Stimulated activated memory B cell treated with anti-CD40 and anti-IgM and Interleukin-4, amounts not matched to agents 10 μg/mL and 1 μg/mL and 100 μg/mL, for 72 hours (primary cell): ENCODE results near the gene LDLRAD4.
"Not testable (repeated sequence)": the region's sequence is repeated elsewhere in the genome, so short reads cannot be mapped to it uniquely, and the experiment has no call there.

Source experiments
- ATAC-seq: fragments of 150-1000 bp; cut with Tn5 transposase; 2 replicates; pipeline ENCODE4 v1.10.0; 2021
- H3K27ac Mint-ChIP-seq: one replicate; pipeline ENCODE4 v1.8.0; 2022; ENCODE audit warnings: mild to moderate bottlenecking, mixed read lengths
- H3K27me3 Mint-ChIP-seq: one replicate; pipeline ENCODE4 v1.8.0; 2022; ENCODE audit warnings: mixed read lengths
- H3K36me3 Mint-ChIP-seq: one replicate; pipeline ENCODE4 v1.8.0; 2022; ENCODE audit warnings: mixed read lengths
- H3K4me1 Mint-ChIP-seq: one replicate; pipeline ENCODE4 v1.8.0; 2022; ENCODE audit warnings: mixed read lengths
- H3K4me3 Mint-ChIP-seq: one replicate; pipeline ENCODE4 v1.8.0; 2022; ENCODE audit warnings: mild to moderate bottlenecking, moderate library complexity, mixed read lengths
- H3K9me3 Mint-ChIP-seq: one replicate; pipeline ENCODE4 v1.8.0; 2022; ENCODE audit warnings: mixed read lengths

The LDLRAD4 gene

DNA sequence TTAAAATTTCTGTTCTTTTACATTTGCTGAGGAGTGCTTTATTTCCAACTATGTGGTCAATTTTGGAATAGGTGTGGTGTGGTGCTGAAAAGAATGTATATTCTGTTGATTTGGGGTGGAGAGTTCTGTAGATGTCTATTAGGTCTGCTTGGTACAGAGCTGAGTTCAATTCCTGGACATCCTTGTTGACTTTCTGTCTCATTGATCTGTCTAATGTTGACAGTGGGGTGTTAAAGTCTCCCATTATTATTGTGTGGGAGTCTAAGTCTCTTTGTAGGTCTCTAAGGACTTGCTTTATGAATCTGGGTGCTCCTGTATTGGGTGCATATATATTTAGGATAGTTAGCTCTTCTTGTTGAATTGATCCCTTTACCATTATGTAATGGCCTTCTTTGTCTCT lies 127.9 kb downstream of the LDLRAD4 start:
- H3K27me3 Mint-ChIP-seq: peaks cover 47% of the 10 kb centered on the region
- peaks cover 18% of the 10 kb centered on the region for H3K9me3 Mint-ChIP-seq
- not testable (repeated sequence) for H3K4me3 Mint-ChIP-seq, H3K36me3 Mint-ChIP-seq, H3K27ac Mint-ChIP-seq, H3K4me1 Mint-ChIP-seq, ATAC-seq

DNA sequence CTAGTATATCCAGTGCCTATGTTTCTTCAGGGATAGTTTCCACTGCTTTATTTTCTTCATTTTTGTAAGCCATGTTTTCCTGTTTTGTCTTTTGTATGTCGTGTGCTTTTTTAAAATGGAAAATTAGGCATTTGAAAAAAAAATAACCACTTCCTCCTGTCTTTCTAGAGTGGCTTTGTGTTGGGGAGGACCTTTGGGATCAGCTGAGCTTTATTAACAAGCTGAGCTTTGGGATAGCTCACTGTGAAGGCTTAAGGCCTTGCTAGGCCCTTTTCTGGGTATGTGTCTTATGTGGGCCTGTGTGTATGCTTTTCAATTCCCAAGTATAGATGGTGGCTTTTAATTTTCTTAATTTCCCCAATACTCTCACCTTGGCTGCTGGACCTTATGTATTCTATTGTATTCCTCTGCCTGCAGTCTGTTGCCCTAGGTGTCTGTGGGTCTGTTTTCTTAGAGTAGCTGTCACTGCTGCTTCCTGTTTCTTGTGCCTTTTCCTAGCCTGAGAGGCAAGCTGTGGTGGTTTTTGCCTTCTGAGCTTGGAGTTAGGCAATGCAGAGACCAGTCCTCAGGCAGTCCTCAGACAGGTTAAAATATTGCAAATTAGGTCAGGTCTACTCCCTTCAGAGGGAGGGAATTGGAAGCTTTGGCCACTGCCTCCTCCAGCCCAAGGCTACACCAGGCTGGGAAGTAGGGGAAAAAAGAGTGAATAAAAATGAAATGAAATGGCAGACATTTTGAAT lies 134.7 kb downstream of the LDLRAD4 start:
- no peak overlapping the region for H3K4me3 Mint-ChIP-seq
- peaks cover 44% of the 10 kb centered on the region for H3K27me3 Mint-ChIP-seq
- ATAC-seq: no peak
- H3K36me3 Mint-ChIP-seq: peaks cover 15% of the 10 kb centered on the region
- H3K9me3 Mint-ChIP-seq: peaks cover 16% of the 10 kb centered on the region
- H3K27ac Mint-ChIP-seq: no peak overlapping the region
- H3K4me1 Mint-ChIP-seq: no peaks in the 10 kb centered on the region

DNA sequence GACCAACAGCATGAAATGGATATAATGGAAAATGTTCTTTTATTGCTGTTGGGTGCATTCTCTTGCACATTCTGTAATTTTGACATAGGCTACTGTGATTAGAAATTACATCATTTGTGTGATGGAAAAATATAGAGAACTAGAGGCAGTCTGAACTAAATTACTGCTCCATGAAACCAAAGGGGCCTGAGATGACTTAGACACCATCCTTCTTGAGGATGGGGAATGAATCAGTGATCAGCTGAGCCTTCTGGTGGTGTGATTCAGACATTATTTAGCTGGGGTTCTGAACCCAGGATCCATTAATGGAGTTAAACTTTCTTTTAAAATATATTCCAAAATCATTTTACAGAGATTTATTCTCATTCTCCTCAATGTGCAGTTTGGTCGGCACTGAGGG lies 135.8 kb downstream of the LDLRAD4 start:
- Mint-ChIP-seq H3K4me1 (peaks cover 7% of the 10 kb centered on the region), H3K9me3 (peaks cover 11% of the 10 kb centered on the region), H3K36me3 (peaks cover 15% of the 10 kb centered on the region), H3K27ac (no peak overlapping the region), H3K4me3 (no peak overlapping the region), H3K27me3 (peaks cover 40% of the 10 kb centered on the region)
- ATAC-seq: no peak

DNA sequence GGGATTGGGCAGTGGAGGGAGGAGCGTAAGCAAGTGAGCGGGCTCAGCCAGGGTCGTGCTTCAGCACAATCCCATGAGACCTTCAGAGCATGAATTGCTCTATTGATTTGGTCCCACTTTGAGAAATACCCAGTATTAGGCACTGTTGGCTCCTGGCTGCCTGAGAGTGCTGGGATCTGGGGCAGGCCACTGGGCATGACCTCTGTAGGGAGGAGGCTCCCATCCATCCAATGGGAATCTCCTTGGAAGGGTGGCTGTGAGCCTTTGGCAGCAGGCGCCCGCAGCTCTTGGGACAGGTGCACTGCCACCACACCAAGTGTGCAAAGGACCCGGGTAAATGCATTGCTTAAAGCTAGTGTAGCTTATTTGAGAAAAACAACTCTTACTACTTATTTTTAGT lies 137.5 kb downstream of the LDLRAD4 start:
- peaks cover 8% of the 10 kb centered on the region for H3K9me3 Mint-ChIP-seq
- no peak for ATAC-seq
- H3K27ac Mint-ChIP-seq: no peak overlapping the region
- H3K4me1 Mint-ChIP-seq: peaks cover 8% of the 10 kb centered on the region
- peaks cover 24% of the 10 kb centered on the region for H3K27me3 Mint-ChIP-seq
- no peak overlapping the region for H3K4me3 Mint-ChIP-seq
- peaks cover 15% of the 10 kb centered on the region for H3K36me3 Mint-ChIP-seq

DNA sequence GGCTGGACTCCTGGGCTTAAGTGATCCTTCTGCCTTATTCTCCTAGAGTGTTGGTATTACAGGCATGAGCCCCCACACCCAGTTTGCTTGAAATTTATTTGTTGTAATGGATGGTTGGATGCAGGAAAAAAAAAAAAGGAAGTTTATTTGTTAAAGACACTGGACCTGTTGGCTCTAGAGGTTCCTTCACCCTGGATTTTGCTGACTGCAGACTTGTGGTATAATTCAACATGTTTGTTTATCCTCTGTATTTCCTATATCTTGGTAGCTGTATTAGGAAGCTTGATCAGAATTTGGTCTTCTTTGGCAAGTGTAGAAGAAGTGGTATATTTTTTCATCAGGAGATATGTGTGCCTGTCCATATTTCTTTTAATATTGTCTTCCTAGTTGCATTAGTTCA lies 138.7 kb downstream of the LDLRAD4 start:
- no peak overlapping the region for H3K27ac Mint-ChIP-seq
- no peak overlapping the region for H3K4me3 Mint-ChIP-seq
- H3K9me3 Mint-ChIP-seq: peaks cover 8% of the 10 kb centered on the region
- peaks cover 14% of the 10 kb centered on the region for H3K36me3 Mint-ChIP-seq
- peaks cover 8% of the 10 kb centered on the region for H3K4me1 Mint-ChIP-seq
- H3K27me3 Mint-ChIP-seq: peaks cover 26% of the 10 kb centered on the region
- no peak for ATAC-seq

DNA sequence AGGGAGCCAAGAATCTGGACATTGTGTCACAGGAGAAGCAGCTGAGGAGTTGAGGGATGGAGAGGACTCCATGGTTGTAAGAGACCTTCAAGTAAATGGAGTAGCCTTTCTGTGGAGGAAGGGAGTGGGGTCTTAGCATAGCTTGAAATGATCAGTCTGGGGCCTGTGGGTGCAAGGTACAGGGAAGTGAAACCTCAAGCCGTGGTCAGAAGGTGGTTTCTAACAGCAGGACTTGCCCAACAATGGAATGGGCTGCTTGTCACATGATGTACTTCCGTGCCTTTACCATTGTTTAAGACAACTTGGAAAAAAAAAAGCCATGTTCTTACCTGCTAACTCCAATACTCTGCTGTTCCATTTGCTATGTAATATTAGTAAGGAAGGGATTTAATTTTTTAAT lies 140.7 kb downstream of the LDLRAD4 start:
- peaks cover 3% of the 10 kb centered on the region for H3K9me3 Mint-ChIP-seq
- peaks cover 22% of the 10 kb centered on the region for H3K27me3 Mint-ChIP-seq
- H3K27ac Mint-ChIP-seq: no peak overlapping the region
- H3K4me1 Mint-ChIP-seq: peaks cover 8% of the 10 kb centered on the region
- H3K36me3 Mint-ChIP-seq: no peaks in the 10 kb centered on the region
- ATAC-seq: peak; percentile 59
- no peak overlapping the region for H3K4me3 Mint-ChIP-seq

DNA sequence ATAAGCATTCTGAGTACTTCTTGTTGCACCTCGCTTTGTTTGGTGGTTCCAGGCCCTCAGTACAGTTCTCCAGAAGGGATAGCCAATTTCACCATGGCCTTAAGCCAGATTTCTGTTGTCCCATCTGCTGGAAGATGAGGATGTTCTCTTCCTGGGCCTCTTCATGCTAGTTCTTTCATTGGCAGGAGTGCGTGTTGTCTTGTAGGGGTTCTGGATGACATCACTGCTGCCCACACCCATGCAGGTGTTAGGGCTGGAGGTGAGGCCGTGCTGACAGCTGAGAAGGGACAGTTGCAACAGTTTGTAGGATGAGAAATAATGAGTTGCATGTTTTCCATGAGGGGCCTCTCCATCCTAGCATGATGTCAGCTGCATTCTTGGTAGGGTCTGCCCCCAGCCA lies 142.9 kb downstream of the LDLRAD4 start:
- ATAC-seq: no peak
- H3K36me3 Mint-ChIP-seq: no peaks in the 10 kb centered on the region
- H3K4me3 Mint-ChIP-seq: no peak overlapping the region
- no peak overlapping the region for H3K27ac Mint-ChIP-seq
- peaks cover 22% of the 10 kb centered on the region for H3K27me3 Mint-ChIP-seq
- H3K4me1 Mint-ChIP-seq: peaks cover 8% of the 10 kb centered on the region
- H3K9me3 Mint-ChIP-seq: peaks cover 3% of the 10 kb centered on the region

DNA sequence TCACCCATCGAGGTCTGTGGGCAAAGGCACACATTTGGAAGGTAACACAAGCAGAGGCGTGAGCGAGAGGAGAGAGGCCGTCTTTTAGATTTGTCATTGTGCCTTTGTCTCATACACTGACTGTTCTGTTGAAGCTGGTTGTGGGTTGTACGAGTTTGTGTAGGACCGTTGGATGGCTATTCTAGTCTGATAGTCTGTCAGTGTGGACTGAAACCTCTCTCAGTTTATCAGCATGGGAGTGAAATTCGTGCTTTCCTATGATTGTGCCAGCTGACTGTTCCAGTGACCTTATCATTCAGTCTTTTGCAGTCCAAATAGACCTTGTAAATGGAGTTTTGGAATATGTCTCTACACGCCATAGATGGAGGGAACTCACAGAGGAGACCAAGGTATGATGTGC lies 143.5 kb downstream of the LDLRAD4 start:
- Mint-ChIP-seq H3K9me3 (peaks cover 3% of the 10 kb centered on the region), H3K27ac (no peak overlapping the region), H3K4me1 (peaks cover 8% of the 10 kb centered on the region), H3K36me3 (no peaks in the 10 kb centered on the region), H3K27me3 (peaks cover 26% of the 10 kb centered on the region), H3K4me3 (no peak overlapping the region)
- ATAC-seq: no peak

DNA sequence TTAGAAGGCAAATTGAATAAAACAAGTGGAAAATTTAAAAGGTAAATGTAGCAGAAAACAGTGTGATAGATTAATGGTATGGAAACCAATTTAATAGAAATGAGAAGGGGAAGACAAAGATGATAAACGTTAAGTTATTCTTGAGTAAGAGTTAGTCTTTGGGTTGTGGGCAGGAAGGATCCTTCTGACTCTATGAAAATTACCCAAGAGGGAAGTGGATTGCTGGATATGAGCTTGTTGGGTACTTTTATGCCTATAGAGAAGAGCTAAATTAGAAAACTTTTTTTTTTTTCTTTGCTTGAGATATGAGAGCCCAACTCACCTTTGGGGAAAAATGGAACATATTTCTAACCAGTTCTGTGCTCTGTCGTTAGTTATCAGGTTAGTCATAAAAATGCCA lies 144.0 kb downstream of the LDLRAD4 start:
- H3K9me3 Mint-ChIP-seq: peaks cover 3% of the 10 kb centered on the region
- no peak for ATAC-seq
- H3K27ac Mint-ChIP-seq: no peak overlapping the region
- H3K36me3 Mint-ChIP-seq: no peaks in the 10 kb centered on the region
- peaks cover 8% of the 10 kb centered on the region for H3K4me1 Mint-ChIP-seq
- peaks cover 32% of the 10 kb centered on the region for H3K27me3 Mint-ChIP-seq
- no peak overlapping the region for H3K4me3 Mint-ChIP-seq

DNA sequence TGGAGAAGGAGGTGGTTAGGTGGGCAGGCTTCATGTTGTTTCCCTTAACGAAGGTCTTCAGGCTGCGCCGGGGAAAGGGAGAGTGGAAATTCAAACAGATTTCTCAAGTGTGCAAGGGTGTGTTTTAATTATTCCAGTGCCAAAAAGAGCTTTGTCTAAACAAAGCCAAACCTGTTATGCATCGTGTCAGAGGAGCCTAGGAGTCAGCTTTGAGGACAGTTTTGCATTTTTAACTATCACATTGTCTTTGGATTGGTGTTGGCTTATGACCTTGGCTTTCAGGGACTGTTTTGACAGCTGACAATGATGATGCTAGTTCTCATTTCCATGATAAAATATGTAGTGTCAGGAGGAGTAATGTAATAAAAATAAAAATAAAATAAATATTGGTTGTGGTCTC lies 144.8 kb downstream of the LDLRAD4 start:
- no peaks in the 10 kb centered on the region for H3K36me3 Mint-ChIP-seq
- peaks cover 39% of the 10 kb centered on the region for H3K27me3 Mint-ChIP-seq
- ATAC-seq: no peak
- H3K4me3 Mint-ChIP-seq: no peak overlapping the region
- H3K9me3 Mint-ChIP-seq: peaks cover 3% of the 10 kb centered on the region
- peaks cover 8% of the 10 kb centered on the region for H3K4me1 Mint-ChIP-seq
- H3K27ac Mint-ChIP-seq: no peak overlapping the region

DNA sequence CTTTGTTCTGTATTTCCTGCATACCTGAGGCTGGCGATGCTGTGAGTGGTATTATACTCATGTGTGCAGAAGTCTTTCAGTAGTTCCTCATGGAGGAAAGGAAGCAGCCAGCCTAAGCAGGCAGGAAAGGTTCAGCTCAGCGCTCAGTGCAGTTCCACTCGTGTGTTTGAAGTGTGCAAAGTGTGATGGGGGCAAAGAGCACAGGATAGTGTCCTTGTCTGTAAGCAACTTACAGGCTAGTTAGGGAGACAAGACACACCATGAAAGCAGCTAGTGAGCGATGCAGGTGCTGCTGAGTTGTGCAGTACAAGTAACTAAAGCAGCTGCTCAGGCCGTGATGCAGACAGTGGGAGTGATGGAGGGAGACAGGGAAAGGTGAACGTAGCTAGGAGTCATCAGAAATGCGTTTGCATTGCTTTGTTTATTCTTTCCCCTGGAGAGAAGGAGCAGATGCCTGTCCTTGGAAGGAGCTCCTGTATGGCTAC lies 146.2 kb downstream of the LDLRAD4 start:
- Mint-ChIP-seq H3K9me3 (peaks cover 3% of the 10 kb centered on the region), H3K4me3 (no peak overlapping the region), H3K4me1 (no peaks in the 10 kb centered on the region), H3K27ac (no peak overlapping the region), H3K27me3 (peaks cover 40% of the 10 kb centered on the region), H3K36me3 (no peaks in the 10 kb centered on the region)
- no peak for ATAC-seq

DNA sequence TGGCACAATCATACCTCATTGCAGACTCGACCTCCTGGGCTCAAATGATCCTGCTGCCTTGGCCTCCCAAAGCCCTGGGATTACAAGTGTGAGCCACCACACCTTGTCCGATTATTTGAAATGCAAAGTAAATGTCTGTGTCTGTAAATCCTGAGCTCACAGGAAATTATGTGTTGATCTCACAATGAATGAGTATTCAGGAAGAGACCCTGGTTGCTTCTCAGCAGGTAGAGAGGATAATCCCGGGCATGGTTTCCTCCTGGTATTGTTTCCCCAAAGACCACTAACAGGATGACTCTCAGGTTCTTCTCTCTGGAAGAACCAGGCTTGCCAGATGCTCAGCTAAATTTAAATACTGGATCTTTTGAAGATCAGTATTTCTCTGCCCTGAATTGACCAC lies 147.6 kb downstream of the LDLRAD4 start:
- Mint-ChIP-seq H3K27ac (no peak overlapping the region), H3K4me1 (no peaks in the 10 kb centered on the region), H3K27me3 (peaks cover 39% of the 10 kb centered on the region), H3K36me3 (no peaks in the 10 kb centered on the region), H3K4me3 (no peak overlapping the region), H3K9me3 (peaks cover 3% of the 10 kb centered on the region)
- no peak for ATAC-seq

DNA sequence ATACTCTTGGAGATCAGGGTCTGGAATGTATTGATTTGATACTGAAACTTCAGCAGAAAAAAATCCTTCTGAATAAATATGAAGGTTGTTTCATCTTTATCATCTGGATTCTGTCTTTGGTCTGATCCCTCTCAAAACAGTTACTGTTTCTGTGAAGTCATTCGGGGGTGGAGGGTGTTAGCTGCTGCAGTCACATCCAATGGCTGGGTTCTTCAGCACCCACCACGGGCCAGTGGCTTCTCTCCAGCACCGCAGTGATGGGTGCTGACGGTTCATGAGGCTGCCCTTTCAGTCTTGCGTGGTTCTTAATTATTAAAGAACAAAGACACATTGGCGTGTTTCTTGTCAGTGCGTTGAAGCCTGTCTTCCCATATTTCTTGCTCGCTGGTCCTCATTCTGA lies 148.0 kb downstream of the LDLRAD4 start:
- peaks cover 3% of the 10 kb centered on the region for H3K4me1 Mint-ChIP-seq
- ATAC-seq: no peak
- no peak overlapping the region for H3K4me3 Mint-ChIP-seq
- H3K9me3 Mint-ChIP-seq: peaks cover 3% of the 10 kb centered on the region
- H3K36me3 Mint-ChIP-seq: no peaks in the 10 kb centered on the region
- peaks cover 34% of the 10 kb centered on the region for H3K27me3 Mint-ChIP-seq
- no peak overlapping the region for H3K27ac Mint-ChIP-seq

DNA sequence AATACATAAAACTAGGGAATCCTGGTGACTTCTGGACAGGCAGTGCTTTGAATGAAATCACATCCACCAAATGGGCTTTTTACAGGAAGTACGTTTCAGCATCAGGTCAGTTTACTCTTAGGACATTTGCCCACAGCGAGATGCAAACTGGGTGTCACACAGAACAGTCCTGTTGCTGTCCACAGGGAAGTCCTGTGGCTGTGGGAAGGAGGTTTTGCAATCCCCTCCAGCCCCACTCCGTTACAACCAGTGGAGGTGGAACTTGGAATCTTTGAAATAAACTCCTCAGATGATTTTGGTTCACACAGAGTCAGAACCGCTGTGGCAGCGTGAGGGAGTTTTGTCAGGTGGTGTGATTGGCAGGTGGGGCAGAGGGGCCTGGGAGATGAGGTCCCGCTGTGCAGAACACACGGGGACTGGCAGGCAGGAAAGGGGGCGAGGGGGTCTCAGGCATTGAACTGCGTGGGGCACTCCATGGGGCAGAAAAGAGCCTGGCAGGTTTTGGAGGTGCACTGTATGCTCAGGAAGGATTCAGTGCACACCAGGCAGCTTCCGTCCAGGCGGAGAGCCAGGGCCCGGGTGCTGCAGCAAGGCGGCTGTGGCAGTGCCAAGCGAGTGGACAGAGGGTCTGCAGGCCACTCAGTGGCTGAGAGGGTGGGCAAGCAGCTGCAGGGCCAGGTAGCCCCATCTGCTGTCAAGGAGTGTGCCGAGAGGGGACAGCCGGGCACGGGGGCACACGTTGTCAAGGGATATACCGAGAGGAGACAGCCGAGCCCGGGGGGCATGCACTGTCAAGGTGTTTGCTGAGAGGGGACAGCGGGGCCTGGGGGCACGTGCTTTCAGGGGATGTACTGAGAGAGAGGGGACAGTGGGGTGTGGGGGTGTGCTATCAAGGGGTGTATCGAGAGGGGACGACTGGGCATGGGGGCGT lies 148.7 kb downstream of the LDLRAD4 start:
- H3K27me3 Mint-ChIP-seq: peaks cover 28% of the 10 kb centered on the region
- H3K27ac Mint-ChIP-seq: no peak overlapping the region

DNA sequence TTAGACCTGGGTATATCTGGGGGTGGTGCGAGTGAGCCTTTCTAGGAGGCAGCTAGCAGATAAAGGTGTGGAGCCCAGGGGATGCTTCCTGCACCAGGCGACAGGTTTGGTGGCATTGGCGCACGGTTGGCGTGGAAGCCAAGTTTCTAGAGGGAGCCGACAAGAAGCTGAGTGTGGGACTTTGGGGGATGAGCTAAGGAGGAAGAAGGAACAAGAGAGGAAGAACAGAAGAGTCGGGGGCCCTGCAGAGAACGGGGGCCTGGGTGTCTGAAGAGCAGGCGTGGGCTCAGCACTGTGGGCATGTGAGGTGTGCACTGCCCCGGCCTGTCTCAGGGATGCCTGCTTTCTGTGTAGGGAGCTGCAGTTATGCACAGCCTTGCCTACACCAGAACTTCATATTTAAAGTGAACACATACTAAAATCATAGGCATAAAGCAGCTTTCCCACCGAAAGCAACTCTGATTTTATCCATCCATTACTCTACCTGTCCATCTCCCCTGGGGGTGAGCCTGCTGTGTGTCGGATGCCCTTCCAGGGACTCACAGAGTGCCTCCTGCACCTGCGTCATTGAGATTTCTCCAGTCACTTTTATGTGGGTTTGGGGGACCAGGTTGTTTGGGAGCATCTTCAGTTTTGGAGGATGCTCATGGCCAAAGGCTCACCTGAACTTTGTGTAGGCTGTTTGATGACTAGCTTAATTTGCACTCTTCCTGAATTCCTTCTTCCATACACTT lies 149.7 kb downstream of the LDLRAD4 start:
- no peak for ATAC-seq
- H3K27me3 Mint-ChIP-seq: peaks cover 18% of the 10 kb centered on the region
- no peaks in the 10 kb centered on the region for H3K9me3 Mint-ChIP-seq
- H3K36me3 Mint-ChIP-seq: no peaks in the 10 kb centered on the region
- no peak overlapping the region for H3K27ac Mint-ChIP-seq
- H3K4me1 Mint-ChIP-seq: peaks cover 16% of the 10 kb centered on the region
- H3K4me3 Mint-ChIP-seq: no peak overlapping the region

More for the DNA sequence above, 148.7 kb downstream of the LDLRAD4 start:
- peak; percentile 45 for ATAC-seq
- H3K4me3 Mint-ChIP-seq: no peak overlapping the region
- peaks cover 10% of the 10 kb centered on the region for H3K4me1 Mint-ChIP-seq
- no peaks in the 10 kb centered on the region for H3K36me3 Mint-ChIP-seq
- H3K9me3 Mint-ChIP-seq: no peaks in the 10 kb centered on the region
